Stimulated activated CD4-positive, alpha-beta T cell treated with anti-CD3 and anti-CD28 coated beads, Interleukin-4, amount 100 ng/mL, for 24 hours (primary cell): ENCODE results near the gene DDX55.
"Not testable (repeated sequence)": the region's sequence is repeated elsewhere in the genome, so short reads cannot be mapped to it uniquely, and the experiment has no call there.

Experiments used
- DNase-seq: peaks from one replicate; pipeline ENCODE4 v3.0.0-alpha.2; 2020

DDX55 gene

DNA sequence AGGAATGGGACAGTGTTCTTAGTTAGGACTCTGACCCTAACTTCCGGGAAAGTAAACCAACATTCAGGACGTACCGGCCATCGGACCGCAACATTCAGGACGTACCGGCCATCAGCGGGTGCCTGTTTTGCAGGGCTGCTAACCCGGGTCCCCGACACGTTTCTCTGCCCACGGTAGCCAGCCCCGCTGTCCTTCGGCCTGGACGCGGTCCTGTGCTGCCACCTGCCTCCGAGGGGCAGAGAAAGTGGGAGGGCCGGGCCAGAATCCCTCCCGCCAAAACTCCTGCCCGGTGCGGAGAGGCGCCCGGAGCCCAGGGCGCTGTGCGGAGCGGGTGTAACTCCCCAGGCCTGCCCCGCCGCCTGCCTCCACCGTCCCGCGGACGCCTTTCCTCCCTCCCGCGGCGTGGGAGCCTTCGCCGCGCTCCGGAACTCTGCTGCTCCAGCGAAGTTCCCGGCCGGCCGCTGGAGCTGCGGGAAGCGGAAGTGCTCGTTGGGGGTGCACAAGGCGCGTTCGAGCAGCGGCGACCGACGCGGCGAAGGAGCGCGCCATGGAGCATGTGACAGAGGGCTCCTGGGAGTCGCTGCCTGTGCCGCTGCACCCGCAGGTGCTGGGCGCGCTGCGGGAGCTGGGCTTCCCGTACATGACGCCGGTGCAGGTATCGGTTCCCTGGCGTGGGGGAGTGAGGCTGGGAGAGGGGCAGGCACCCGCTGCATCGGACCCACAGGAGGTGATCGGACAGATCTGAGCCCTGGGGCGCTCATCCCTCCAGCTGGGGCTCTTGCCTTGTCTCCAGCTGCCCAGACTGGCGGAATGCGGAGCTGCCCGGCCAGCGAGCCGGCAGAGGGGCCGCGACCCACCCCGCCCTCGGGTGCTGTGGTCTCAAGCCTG, at the start of gene DDX55:
DDX55 (plus strand) TSS at position 498 of the 888 bp plus-strand sequence; CDS start at position 548, 50 bp downstream.
- peak; percentile 87 for DNase-seq

GRCh38 chr12:123554136-123554535, 47.8 kb upstream of the DDX55 start:
- not testable (repeated sequence) for DNase-seq

- not testable (repeated sequence) for DNase-seq
Observed at GRCh38 chr12:123554843-123555242, 47.1 kb upstream of the DDX55 start.

DNA sequence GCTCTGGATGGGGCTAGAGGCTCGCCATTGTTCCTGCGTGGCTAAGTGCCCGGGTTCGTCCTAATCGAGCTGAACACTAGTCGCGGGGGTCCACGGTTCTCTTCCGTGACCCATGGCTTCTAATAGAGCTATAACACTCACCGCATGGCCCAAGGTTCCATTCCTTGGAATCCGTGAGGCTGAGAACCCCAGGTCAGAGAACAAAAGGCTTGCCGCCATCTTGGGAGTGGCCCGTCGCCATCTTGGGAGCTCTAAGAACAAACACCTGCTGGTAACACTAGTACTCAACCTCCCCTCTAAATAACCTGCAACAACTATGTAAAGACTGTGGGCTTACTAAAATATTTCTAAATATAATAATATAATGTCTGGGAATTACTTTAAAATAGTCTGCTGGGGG, 43.4 kb upstream of the DDX55 start:
- DNase-seq, result not testable (repeated sequence)

- DNase-seq, result no peak
Observed at GRCh38 chr12:123559468-123559867, 42.4 kb upstream of the DDX55 start.

DNA sequence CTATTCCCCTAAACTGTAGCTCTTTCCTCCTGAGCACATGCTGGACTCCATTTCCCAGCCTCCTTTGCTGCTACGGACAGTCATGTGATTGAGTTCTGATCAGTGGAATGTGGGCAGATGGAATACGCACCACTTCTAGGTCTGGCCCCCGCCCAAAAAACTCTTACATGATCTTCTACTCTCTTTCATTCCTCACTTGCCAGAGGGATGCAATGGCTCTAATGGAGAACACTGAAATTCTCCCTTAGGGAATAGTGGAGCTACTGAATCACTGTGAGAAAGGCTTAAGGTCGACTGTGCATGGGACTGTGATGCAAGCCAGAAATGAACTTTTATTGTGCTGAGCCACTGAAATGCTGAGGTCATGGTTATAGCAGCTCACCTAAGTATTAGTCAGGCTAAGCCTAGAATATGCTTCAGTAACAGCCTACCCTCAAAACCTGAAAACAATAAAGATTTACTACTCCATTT, 30.5 kb upstream of the DDX55 start:
- DNase-seq, result no peak

- DNase-seq, result no peak
Observed at GRCh38 chr12:123572391-123572790, 29.5 kb upstream of the DDX55 start.

GRCh38 chr12:123573870-123574269, 28.0 kb upstream of the DDX55 start:
- DNase-seq, result no peak

- DNase-seq, result no peak
Observed at GRCh38 chr12:123576611-123577010, 25.3 kb upstream of the DDX55 start.

DNA sequence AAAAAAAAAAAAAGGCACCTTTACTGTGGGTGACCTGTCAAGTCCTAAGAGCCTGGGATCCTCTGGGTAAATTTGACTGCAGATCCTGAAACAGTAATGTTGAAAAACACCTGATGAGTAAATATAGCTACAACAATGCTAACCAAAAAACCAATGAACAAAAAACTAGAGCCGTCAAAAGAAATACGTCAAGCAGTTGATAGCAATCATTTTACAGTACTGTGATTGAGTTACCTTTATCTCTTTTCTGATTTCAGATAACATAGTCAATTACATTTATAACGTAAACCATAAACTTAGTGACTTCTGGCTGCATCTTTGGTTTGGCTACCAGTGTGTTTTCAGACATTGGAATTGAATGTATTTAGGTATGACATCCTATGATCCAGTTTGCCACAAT, 23.7 kb upstream of the DDX55 start:
- DNase-seq, result no peak

DNA sequence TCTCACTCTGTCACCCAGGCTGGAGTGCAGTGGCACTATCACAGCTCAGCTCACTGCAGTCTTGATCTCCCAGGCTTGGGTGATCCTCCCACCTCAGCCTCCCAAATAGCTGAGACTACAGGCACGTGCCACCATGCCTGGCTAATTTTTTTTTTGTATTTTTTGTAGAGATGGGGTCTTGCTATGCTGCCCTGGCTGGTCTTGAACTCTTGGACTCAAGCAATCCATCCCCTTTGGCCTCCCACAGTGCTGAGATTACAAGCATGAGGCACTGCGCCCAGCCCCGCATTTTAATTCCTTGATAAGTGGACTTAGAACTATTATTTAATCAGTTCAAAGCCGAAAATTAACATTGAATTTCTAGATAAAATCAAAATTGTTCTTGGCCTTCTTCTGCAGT, 23.1 kb upstream of the DDX55 start:
- not testable (repeated sequence) for DNase-seq

DNA sequence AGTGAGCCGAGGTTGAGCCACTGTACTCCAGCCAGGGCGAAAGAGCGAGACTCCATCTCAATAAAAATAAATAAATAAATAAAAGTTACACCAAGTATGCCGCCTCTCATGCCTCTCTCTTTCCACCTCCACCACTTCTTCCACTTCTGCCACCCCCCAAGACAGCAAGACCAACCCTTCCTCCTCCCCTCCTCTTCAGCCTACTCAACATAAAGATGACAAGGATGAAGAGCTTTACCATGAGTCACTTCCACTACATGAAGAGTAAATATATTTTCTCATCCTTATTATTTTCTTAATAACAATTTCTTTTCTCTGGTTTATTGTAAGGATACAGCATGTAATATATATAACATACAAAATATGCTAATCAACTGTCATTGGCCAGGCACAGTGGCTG, 21.1 kb upstream of the DDX55 start:
- no peak for DNase-seq

DNA sequence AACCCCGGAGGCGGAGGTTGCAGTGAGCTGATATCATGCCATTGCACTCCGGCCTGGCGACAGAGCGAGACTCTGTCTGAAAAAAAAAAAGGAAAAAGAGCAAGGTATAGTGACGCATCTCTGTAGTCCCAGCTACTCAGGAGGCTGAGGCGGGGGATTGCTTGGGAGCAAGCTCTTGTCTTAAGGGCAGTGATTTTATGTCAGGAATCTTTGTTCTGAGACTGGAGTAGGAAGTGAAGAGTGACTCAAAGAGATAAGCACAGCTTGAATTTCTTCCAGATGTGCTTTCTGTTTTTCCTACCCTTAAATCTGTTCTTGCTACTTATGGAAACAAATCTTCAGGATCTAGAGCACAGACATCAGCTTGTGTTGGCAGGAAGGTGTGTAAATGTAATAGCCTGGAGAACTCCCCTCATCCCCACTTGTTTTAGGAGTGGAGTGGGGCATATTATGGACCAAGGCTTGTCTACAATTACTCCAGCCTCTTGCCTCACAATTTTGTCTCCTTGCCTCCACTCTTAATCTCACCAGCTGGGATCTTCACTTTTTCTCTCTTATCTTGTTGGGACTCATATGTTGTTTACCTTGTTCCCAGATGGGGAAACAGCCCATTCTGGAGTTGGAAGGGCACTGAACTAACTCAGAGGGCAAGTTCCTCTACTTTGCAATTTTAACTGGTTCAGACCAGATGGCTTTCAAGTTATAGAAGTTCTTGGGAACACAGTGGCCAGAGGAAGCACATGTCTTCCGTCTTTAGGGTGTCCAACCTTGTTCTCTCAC, 10.0 kb upstream of the DDX55 start:
- DNase-seq, result no peak

- DNase-seq, result no peak
Observed at GRCh38 chr12:123595729-123596128, 6.2 kb upstream of the DDX55 start.

GRCh38 chr12:123597100-123597499, 4.8 kb upstream of the DDX55 start:
- DNase-seq, result no peak

GRCh38 chr12:123598522-123598921, 3.4 kb upstream of the DDX55 start:
- DNase-seq, result no peak

DNA sequence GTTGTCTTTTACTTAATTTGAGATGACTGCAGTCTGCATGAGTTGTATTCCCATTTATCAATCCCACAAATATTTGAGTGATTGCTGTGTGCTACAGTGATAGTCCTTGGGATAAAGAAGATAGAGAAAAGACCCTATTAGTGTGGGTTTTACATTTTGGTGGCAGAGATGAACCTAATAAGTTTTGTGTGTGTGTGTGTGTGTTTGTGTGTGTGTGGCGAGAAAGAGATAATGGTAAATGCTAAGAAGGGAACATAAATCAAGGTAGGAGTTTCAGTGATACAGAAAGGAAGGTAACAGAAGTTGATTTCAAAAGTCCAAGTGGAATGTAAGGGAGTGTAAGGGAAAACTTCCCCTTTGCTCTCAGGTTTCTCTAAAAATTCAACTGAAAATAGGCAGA, 2.6 kb upstream of the DDX55 start:
- no peak for DNase-seq

- DNase-seq, result no peak
Observed at GRCh38 chr12:123599721-123600120, 2.2 kb upstream of the DDX55 start.

GRCh38 chr12:123602651-123603195, 824 bp downstream of the DDX55 start:
- peak; percentile 29 for DNase-seq

- DNase-seq, result not testable (repeated sequence)
Observed at GRCh38 chr12:123603495-123603894, 1.6 kb downstream of the DDX55 start.

GRCh38 chr12:123607756-123608155, 5.9 kb downstream of the DDX55 start:
- no peak for DNase-seq

- no peak for DNase-seq
Observed at GRCh38 chr12:123608182-123608581, 6.3 kb downstream of the DDX55 start.

DNA sequence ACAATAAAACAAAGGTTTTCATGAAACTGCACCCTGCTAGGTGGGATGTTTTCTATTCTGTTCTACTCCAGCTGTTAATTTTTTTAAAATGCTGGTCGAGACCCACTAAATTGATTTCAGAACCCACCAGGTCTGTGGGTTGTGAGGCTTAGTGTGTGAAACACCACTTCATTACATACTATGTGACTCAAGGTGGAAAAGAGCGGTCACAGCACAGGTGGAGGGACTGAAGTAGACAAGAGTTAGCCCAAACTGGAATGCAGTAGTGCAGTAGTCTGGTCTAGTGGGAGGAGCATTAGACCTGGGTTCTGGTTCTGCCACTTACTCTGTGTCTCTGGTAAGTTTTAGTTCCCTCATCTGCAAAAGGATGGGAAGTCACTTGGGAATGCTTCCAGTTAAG, 12.2 kb downstream of the DDX55 start:
- DNase-seq, result peak; percentile 15

- DNase-seq, result no peak
Observed at GRCh38 chr12:123614531-123614930, 12.6 kb downstream of the DDX55 start.
